IMR-90 (cell line): ENCODE data around the gene MAPKAP1. TPM values are rescaled to one million over a fixed set of nuclear protein-coding genes. Genes with fewer than 3 reads are reported as not detected.

ENCODE experiments used
- ATAC-seq: fragments of 200-7000 bp; cut with Tn5 transposase; 2 replicates; pipeline ENCODE4 v1.9.1; 2020; ENCODE audit warnings: low read depth, mild to moderate bottlenecking, moderate library complexity
- BruUV-seq: library from RNA; stranded (reverse); fragments of 400-500 nt; replicated peaks from 2 replicates; lab custom pipeline; 2021; lab: Mats Ljungman, UMichigan
- CTCF ChIA-PET: fragments of 300-600 bp; formaldehyde crosslinking; extraction: SDS; loops from one replicate; lab custom pipeline; 2021; ENCODE audit warnings: antibody characterized with exemption; lab: Yijun Ruan, JAX
- POLR2A ChIA-PET: fragments of 300-600 bp; sonication (Branson Sonifier 250); formaldehyde crosslinking; loops from one replicate; lab custom pipeline; 2022; ENCODE audit warnings: antibody characterized with exemption; ENCODE audit not compliant: unreplicated experiment; lab: Charles Lee
- DNase-seq: peaks from one replicate; pipeline ENCODE4 v3.0.0; 2013
- H2AFZ ChIP-seq: replicated peaks from 2 replicates; pipeline ENCODE3; 2013; ENCODE audit warnings: low read length, mild to moderate bottlenecking; ENCODE audit not compliant: poor library complexity
- H2AK5ac ChIP-seq: 2 replicates; pipeline ENCODE4 v1.6.1; 2013; ENCODE audit warnings: low read depth, low read length, inconsistent platforms
- H2AK9ac ChIP-seq: replicated peaks from 2 replicates; pipeline ENCODE3; 2013; ENCODE audit warnings: mild to moderate bottlenecking, low read depth, low read length, moderate library complexity; ENCODE audit not compliant: poor library complexity
- H2BK120ac ChIP-seq: 2 replicates; pipeline ENCODE4 v1.6.1; 2013; ENCODE audit warnings: low read depth, low read length, inconsistent platforms
- H2BK15ac ChIP-seq: 3 replicates; pipeline ENCODE4 v1.6.1; 2013; ENCODE audit warnings: low read depth, low read length, inconsistent platforms
- H2BK20ac ChIP-seq: 2 replicates; pipeline ENCODE4 v1.6.1; 2013; ENCODE audit warnings: low read depth, mild to moderate bottlenecking, inconsistent platforms, low read length, moderate library complexity
- H2BK5ac ChIP-seq: 2 replicates; pipeline ENCODE4 v1.6.1; 2013; ENCODE audit warnings: mild to moderate bottlenecking, low read depth, low read length, inconsistent platforms; ENCODE audit not compliant: poor library complexity, severe bottlenecking
- H3K14ac ChIP-seq: replicated peaks from 2 replicates; pipeline ENCODE4 v1.6.1; 2013; ENCODE audit warnings: low read depth, low read length, inconsistent platforms
- H3K18ac ChIP-seq: 2 replicates; pipeline ENCODE4 v1.6.1; 2013; ENCODE audit warnings: low read depth, low read length, control low read depth
- H3K23ac ChIP-seq: 2 replicates; pipeline ENCODE4 v1.6.1; 2013; ENCODE audit warnings: low read depth, low read length, inconsistent platforms
- H3K27ac ChIP-seq: 2 replicates; pipeline ENCODE4 v1.5.1; 2013; ENCODE audit warnings: mild to moderate bottlenecking, control low read depth, low read length; ENCODE audit not compliant: insufficient read depth
- H3K27me3 ChIP-seq: 2 replicates; pipeline ENCODE4 v1.6.1; 2013; ENCODE audit warnings: low read length; ENCODE audit not compliant: control insufficient read depth, insufficient read depth
- H3K36me3 ChIP-seq: 2 replicates; pipeline ENCODE4 v1.6.1; 2013; ENCODE audit warnings: low read length, mixed read lengths; ENCODE audit not compliant: control insufficient read depth, insufficient read depth
- H3K4ac ChIP-seq: 2 replicates; pipeline ENCODE4 v1.6.1; 2013; ENCODE audit warnings: low read depth, low read length, inconsistent platforms
- H3K4me1 ChIP-seq: 2 replicates; pipeline ENCODE4 v1.6.1; 2013; ENCODE audit warnings: low read length, mixed read lengths; ENCODE audit not compliant: control insufficient read depth, insufficient read depth
- H3K4me2 ChIP-seq: 2 replicates; pipeline ENCODE4 v1.6.1; 2013; ENCODE audit warnings: low read depth, mild to moderate bottlenecking, control low read depth, low read length, moderate library complexity
- H3K4me3 ChIP-seq: 2 replicates; pipeline ENCODE4 v1.5.1; 2013; ENCODE audit warnings: low read depth, mild to moderate bottlenecking, control low read depth, low read length, moderate library complexity; ENCODE audit not compliant: insufficient read depth
- H3K56ac ChIP-seq: 2 replicates; pipeline ENCODE4 v1.6.1; 2013; ENCODE audit warnings: low read length, inconsistent platforms; ENCODE audit not compliant: insufficient read depth; ENCODE audit errors: extremely low read depth
- H3K79me1 ChIP-seq, 2 experiments: 2 replicates each; pipeline ENCODE4 v1.6.1; 2013; ENCODE audit warnings: low read length in 2 of 2, inconsistent platforms in 1 of 2, low read depth in 1 of 2
- H3K9ac ChIP-seq: 2 replicates; pipeline ENCODE4 v1.6.1; 2013; ENCODE audit warnings: low read depth, low read length, control low read depth
- H3K9me1 ChIP-seq: 2 replicates; pipeline ENCODE4 v1.6.1; 2013; ENCODE audit warnings: low read length, inconsistent platforms; ENCODE audit not compliant: insufficient read depth
- H3K9me3 ChIP-seq: 2 replicates; pipeline ENCODE4 v1.6.1; 2013; ENCODE audit warnings: low read length; ENCODE audit not compliant: control insufficient read depth, insufficient read depth
- H4K20me1 ChIP-seq: 2 replicates; pipeline ENCODE4 v1.6.1; 2013; ENCODE audit warnings: low read length, inconsistent platforms; ENCODE audit not compliant: insufficient read depth
- H4K5ac ChIP-seq: 2 replicates; pipeline ENCODE4 v1.6.1; 2013; ENCODE audit warnings: mild to moderate bottlenecking, low read depth, low read length, control low read depth
- H4K8ac ChIP-seq, 2 experiments: 2 replicates each; pipeline ENCODE4 v1.6.1; 2013; ENCODE audit warnings: low read depth in 2 of 2, low read length in 2 of 2, control low read depth in 1 of 2, inconsistent platforms in 1 of 2
- H4K91ac ChIP-seq: 2 replicates; pipeline ENCODE4 v1.6.1; 2013; ENCODE audit warnings: low read depth, low read length, inconsistent platforms; ENCODE audit not compliant: insufficient read depth
- MAFK ChIP-seq: IDR thresholded peaks from 2 replicates; pipeline ENCODE4 v1.6.1; 2012; ENCODE audit warnings: low read depth, low read length, improper control_type of control experiment
- WGBS, 2 experiments: methylation state at CpG; one replicate each; pipeline versions ENCODE4 v1.1.5 to v1.1.7; 2013; ENCODE audit warnings: missing lambda C conversion rate in 2 of 2; ENCODE audit not compliant: insufficient read length in 1 of 2; ENCODE audit errors: extremely low coverage in 2 of 2; 5-methylcytosine and 5-hydroxymethylcytosine counted together
- dilution Hi-C: fragments of 300-500 bp; cut with HindIII; formaldehyde crosslinking; loops from one replicate; pipeline ENCODE4 v1.14.3; 2018; ENCODE audit warnings: low sequenced_read_pairs; ENCODE audit not compliant: unreplicated experiment
- in situ Hi-C: fragments of 300-500 bp; cut with MboI; formaldehyde crosslinking; loops from 3 replicates; pipeline ENCODE4 v1.14.3; 2019; ENCODE audit warnings: low sequenced_read_pairs, inconsistent platforms, mixed read lengths
- intact Hi-C: fragments of 100-400 bp; cut with micrococcal nuclease; formaldehyde crosslinking; loops from 2 replicates; pipeline ENCODE4 v1.10.0; 2022
- polyA plus RNA-seq, 3 experiments: library from polyadenylated mRNA; depleted of rRNA; stranded (reverse); fragments of >200 nt; gene quantifications; 2 replicates each; pipeline ENCODE4 v1.2.3, GENCODE V29; 2012; ENCODE audit warnings: low replicate concordance in 1 of 3
- total RNA-seq: library from RNA; depleted of rRNA; stranded (reverse); fragments of >200 nt; gene quantifications from 2 replicates; pipeline ENCODE4 v1.2.3, GENCODE V29; 2012

The MAPKAP1 gene
- total and polyA plus RNA-seq, 2 of the 4 experiments (the other 2 are of a cell fraction), result 87.2 to 158 TPM

DNA sequence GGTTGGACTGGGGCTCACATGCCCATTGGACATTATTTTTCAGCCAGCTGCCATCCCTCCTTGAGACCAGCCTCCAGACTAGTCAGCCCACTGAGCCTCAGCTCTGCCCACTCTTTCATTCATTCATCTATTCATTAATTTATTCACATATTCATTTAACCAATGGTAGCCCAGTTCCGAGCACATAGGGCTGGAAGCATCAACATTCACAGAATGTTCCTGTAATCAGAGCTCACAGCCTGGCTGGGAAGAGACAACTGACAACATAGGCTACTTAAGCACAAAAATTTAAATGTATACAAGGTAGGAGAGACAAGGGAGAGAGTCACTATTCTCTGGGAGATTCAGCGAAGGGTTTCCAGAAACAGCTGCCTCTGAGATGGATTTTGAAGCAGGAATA, 23.2 kb upstream of the MAPKAP1 start:
- Histone ChIP-seq H3K4ac (no peak overlapping the region), H3K23ac (no peak overlapping the region; the same call in 1 of the 2 replicates), H2AK9ac (no peak overlapping the region), H3K9me1 (no peaks in the 10 kb centered on the region), H2BK5ac (no peak overlapping the region), H3K79me1 (no peaks in the 10 kb centered on the region), H3K4me2 (no peak overlapping the region), H3K14ac (no peak overlapping the region), H3K27ac (no peak overlapping the region), H3K27me3 (peaks cover 20% of the 10 kb centered on the region), H2AFZ (no peak overlapping the region), H2BK15ac (no peak overlapping the region), H3K56ac (no peak overlapping the region), H3K18ac (no peak overlapping the region), H3K4me1 (no peaks in the 10 kb centered on the region), H3K4me3 (no peak overlapping the region), H4K8ac (no peak overlapping the region), H2BK120ac (no peak overlapping the region), H3K9ac (no peak overlapping the region), H3K9me3 (no peaks in the 10 kb centered on the region), H3K36me3 (no peaks in the 10 kb centered on the region), H4K91ac (no peak overlapping the region), H4K20me1 (no peaks in the 10 kb centered on the region), H4K5ac (no peak overlapping the region), H2BK20ac (no peak overlapping the region), H2AK5ac (no peak overlapping the region)
- intact Hi-C loops (no loop called here), dilution Hi-C loops (no loop called here), in situ Hi-C loops (no loop called here)
- no TSS peak for BruUV-seq
- ChIA-PET CTCF (no interaction called here), POLR2A (no interaction called here)
- ATAC-seq, result no peak
- no peak for TF ChIP-seq MAFK
- no peak for DNase-seq
- 100% methylated on average over 1 of the region's 2 CpGs; no CpG with 5 or more reads in 1 of the 2 experiments for WGBS, 2 experiments
